ENCODE measurements around the gene SLC36A4. TPM values are rescaled to one million over a fixed set of nuclear protein-coding genes. Genes with fewer than 3 reads are reported as not detected.

SLC36A4 gene
- total and polyA plus RNA-seq, 11 donors: 2.6 to 22.4 (median 7.4) TPM

- TF ChIP-seq, protein P1, sequence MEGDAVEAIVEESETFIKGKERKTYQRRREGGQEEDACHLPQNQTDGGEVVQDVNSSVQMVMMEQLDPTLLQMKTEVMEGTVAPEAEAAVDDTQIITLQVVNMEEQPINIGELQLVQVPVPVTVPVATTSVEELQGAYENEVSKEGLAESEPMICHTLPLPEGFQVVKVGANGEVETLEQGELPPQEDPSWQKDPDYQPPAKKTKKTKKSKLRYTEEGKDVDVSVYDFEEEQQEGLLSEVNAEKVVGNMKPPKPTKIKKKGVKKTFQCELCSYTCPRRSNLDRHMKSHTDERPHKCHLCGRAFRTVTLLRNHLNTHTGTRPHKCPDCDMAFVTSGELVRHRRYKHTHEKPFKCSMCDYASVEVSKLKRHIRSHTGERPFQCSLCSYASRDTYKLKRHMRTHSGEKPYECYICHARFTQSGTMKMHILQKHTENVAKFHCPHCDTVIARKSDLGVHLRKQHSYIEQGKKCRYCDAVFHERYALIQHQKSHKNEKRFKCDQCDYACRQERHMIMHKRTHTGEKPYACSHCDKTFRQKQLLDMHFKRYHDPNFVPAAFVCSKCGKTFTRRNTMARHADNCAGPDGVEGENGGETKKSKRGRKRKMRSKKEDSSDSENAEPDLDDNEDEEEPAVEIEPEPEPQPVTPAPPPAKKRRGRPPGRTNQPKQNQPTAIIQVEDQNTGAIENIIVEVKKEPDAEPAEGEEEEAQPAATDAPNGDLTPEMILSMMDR (IDR thresholded peaks at IDR 0.05): no peak
- TF ChIP-seq POLR2A (IDR thresholded peaks at IDR 0.05): no peak
- Histone ChIP-seq H3K9me3 (peaks cover 0 to 20% (median 5%) of the 10 kb centered on the region in 12 donors), H3K27me3 (peaks cover 0 to 2% (median 0%) of the 10 kb centered on the region in 9 donors), H3K4me3 (no peak overlapping the region), H3K4me1 (no peaks in the 10 kb centered on the region), H3K36me3 (no peaks in the 10 kb centered on the region), H3K27ac (no peak overlapping the region)
- intact Hi-C loops (cut with DNase I): no loop called here
- DNase-seq: no peak
- WGBS, 4 donors: 48 to 59% (median 56%) methylated on average over 2 of the region's 2 CpGs
- ATAC-seq: no peak
Measured at GRCh38 chr11:93209466-93209865, 11.7 kb upstream of the SLC36A4 start.

DNA sequence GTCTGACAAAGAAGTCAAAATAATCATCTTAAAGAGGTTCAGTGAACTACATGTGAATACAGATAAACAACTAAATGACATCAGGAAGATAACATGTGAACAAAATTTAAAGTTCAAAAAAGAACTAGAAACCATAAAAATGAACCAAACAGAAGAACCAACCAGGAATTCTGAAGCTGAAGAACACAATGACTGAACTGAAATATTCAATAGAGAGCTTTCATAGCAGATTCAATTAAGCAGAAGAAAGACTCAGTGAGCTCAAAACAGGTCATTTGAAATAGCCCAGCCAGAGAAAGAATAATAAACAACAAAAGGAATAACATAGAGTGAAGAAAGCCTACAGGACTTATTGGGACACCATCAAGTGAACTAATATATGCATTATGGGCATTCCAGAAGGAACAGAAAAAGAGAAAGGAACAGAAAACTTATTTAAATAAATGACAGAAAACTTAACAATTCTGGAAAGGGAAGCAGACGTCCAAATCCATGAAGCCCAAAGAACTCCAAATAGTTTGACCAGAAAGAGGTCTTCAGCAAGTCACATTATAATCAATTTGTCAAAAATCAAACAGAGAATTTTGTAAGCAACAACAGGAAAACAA is 11.0 kb upstream of the SLC36A4 start:
- TF ChIP-seq, protein P1 (IDR thresholded peaks at IDR 0.05): no peak
- no peak for TF ChIP-seq POLR2A (IDR thresholded peaks at IDR 0.05)
- ATAC-seq (no peak), DNase-seq (no peak)
- WGBS, 4 donors: 72 to 77% (median 75%) methylated on average over 1 of the region's 1 CpG
- Histone ChIP-seq H3K4me1 (no peaks in the 10 kb centered on the region), H3K9me3 (peaks cover 0 to 20% (median 5%) of the 10 kb centered on the region in 12 donors), H3K27ac (no peak overlapping the region), H3K27me3 (peaks cover 0 to 2% (median 0%) of the 10 kb centered on the region in 9 donors), H3K36me3 (no peaks in the 10 kb centered on the region), H3K4me3 (no peak overlapping the region)
- intact Hi-C loops (cut with DNase I): no loop called here

- TF ChIP-seq, protein P1 (IDR thresholded peaks at IDR 0.05): no peak
- TF ChIP-seq POLR2A (IDR thresholded peaks at IDR 0.05): no peak
- 79 to 92% (median 90%) methylated on average over 1 of the region's 1 CpG for WGBS, 4 donors
- no peaks in the 10 kb centered on the region for H3K27me3 ChIP-seq
- H3K27ac ChIP-seq: peak overlapping the region in 1 of 12 donors; percentile 45
- DNase-seq: no peak
- ATAC-seq: no peak
- H3K4me1 ChIP-seq: peaks cover 0 to 18% (median 1%) of the 10 kb centered on the region in 12 donors
- no peaks in the 10 kb centered on the region for H3K36me3 ChIP-seq
- H3K4me3 ChIP-seq: no peak overlapping the region
- intact Hi-C loops (cut with DNase I): no loop called here
- H3K9me3 ChIP-seq: no peaks in the 10 kb centered on the region
Measured at GRCh38 chr11:93199616-93200015, 1.8 kb upstream of the SLC36A4 start.

DNA sequence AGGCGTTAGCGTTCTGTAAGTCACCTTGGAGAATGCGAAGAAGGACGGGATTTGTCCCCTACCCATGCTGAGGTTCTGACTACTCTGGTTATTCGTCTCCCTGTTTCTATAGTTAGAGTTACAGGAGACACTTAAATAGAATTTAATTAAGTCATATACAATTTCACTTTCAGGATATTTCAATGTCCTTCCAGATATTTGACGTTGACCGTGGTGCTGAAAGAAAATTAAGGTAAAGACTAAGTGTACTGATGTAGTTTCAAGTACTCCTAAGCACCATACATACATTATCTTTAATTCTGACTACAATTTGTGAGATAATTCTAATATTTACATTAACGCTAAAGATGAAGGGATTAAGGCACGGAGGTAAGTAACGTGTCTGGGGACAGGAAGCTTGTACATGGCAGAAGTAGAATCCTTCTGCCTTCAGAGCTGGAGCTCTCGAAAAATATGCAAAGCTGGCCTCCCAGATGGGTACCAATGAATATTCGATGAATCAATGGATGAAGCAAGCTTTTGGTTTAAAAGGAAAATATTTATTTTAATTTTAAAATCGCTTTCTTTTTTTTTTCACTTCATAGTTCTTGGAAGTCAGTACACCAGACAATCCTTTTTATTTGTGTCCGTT is 539 bp upstream of the SLC36A4 start:
- Histone ChIP-seq H3K4me1 (peaks cover 0 to 29% (median 1%) of the 10 kb centered on the region in 12 donors), H3K27ac (peak overlapping the region; percentile 79 to 98 (median 92)), H3K36me3 (no peaks in the 10 kb centered on the region), H3K27me3 (no peaks in the 10 kb centered on the region), H3K9me3 (no peaks in the 10 kb centered on the region), H3K4me3 (peak overlapping the region; percentile 67 to 87 (median 80))
- ATAC-seq (no peak), DNase-seq (no peak)
- TF ChIP-seq, protein P1 (IDR thresholded peaks at IDR 0.05): no peak
- TF ChIP-seq POLR2A (IDR thresholded peaks at IDR 0.05): no peak
- WGBS, 4 donors: 21 to 25% (median 22%) methylated on average over 14 of the region's 14 CpGs
- intact Hi-C loops (cut with DNase I): no loop called here

All from heart left ventricle (tissue), 16 donors.